C1 segment of cervical spinal cord (tissue), 14 donors: ENCODE results near the gene BPIFB1.

ENCODE experiments used
- DNase-seq, 14 donors: peaks; one replicate each; lab custom pipeline; 2025; lab: John Stamatoyannopoulos, UW

Gene BPIFB1

DNA sequence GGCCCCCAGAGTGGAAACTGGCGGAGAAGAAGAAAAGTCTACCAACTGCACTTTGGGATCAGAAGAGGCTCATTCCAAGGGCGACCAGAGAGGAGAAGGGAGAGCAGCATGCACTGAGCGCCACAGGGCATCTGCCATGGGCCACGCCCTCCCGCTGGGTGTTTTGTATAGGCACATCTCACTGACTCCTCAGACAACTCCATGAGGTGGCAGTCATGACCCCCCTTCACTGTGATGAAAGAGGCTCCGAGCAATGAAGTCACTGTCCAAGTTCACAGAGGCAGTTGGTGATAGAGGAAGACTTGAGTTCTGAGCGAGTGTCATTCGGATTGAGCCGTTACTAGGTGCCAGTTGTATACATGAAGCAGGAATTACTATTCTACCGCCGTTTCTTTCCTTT is 15.4 kb downstream of the BPIFB1 start:
- no peak for DNase-seq

DNA sequence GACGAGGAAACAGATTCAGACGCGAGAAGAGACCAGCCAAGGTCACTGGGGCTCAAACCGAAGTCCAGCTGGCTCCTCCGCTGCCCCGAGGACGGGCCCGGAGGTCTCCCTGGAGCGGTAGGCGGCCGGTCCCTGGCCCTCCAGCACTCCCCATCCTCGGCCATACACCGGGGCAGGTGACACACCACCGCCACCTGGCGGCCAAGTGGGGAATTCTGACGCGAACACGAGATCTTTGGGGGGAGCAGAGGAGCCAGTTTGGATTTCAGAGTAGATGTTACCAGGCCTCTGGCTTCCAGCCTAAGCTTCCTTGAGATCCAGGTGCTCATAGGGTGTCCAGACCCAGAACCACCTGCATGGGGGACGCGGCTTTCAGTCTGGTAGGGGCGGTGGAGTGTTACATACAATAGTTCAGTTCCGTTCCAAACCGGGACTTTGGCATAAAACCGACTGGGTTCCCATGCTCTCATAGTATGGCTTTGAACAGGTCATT is 16.1 kb downstream of the BPIFB1 start:
- peak in 13 of 14 donors; percentile 4 to 77 (median 30) for DNase-seq

DNA sequence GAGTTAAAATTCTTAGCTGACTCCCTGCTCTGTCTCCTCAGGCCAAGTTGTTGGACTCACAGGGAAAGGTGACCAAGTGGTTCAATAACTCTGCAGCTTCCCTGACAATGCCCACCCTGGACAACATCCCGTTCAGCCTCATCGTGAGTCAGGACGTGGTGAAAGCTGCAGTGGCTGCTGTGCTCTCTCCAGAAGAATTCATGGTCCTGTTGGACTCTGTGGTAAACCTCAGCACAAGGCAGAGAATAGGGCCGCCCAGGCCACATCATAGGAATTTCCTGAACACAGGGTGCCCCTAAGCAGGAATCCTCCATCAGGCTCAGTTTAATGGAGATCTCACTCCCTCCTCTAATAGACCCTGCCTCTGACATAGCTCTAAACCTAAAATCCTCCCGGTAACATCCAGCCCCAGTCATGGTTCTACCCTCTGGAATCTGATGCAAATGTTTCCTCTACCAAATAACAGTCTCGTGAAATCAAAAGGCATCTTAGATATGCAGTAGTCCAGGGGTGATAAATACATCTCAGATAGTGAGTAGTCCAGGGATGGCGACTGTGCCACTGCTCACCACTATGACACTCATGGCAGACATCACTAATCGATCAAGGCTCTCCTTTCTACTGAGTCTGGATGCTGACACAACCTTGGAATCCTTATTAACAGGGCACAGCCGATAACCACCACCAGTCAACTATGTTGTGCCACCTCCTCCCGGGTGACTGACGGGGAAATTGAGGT is 18.3 kb downstream of the BPIFB1 start:
- no peak for DNase-seq

DNA sequence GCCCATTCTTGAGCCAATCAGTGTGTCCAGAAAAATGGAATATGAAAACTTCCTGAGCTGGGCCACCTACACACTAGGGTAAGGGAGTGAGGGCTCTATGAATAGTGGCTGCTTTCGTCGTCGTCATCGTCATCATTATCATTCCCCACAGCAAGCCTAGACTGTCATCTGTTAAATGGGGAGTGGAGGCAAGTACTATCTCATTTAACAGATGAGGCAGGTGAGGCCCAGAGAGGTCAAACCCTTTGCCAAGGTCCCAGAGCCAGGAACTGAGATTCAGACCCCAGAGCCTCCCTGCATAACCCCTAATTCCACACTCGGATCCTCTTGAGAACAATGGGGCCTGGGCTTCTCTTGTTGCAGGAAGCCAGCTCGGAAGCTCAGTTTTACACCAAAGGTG is 20.6 kb downstream of the BPIFB1 start:
- no peak for DNase-seq

DNA sequence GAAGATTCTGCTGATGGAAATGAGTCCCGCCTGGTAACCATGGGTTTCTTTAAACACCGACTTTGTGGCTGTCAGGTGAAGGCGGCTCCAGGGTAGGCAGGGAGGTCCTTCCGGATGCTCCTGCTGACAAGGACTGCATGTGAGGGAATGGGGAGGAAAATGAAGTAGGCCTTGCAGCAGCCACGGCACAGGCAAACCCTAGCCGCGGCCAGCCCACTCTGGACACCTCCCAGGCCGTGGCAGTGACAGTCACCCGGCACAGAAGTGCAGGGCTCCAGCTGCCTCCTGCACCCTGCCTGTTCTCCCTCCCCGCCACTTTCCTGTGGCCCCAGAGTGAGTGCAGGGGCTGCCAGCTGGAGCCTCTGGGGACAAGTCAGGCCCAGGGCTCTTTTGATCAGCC is 21.0 kb downstream of the BPIFB1 start:
- no peak for DNase-seq

DNA sequence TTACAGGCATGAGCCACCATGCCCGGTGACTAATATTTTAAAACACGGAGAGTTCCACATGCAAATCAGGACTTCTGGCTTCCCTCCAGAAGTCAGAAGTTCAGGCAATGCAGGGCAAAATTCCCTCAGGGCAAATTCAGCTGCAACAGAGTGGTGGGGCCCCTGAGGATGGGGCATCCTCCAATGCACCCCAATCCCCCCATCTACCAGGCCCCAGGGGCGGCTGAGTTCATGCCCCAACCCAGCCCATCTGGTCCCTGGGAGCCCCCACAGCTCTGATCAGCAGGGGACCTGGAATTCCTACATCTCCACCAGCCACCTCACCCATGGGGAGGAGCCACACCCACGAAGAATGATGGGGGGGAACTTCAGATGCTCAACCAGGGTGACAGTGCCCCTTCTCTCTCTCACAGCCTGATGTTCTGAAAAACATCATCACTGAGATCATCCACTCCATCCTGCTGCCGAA is 22.6 kb downstream of the BPIFB1 start:
- DNase-seq, result no peak

DNA sequence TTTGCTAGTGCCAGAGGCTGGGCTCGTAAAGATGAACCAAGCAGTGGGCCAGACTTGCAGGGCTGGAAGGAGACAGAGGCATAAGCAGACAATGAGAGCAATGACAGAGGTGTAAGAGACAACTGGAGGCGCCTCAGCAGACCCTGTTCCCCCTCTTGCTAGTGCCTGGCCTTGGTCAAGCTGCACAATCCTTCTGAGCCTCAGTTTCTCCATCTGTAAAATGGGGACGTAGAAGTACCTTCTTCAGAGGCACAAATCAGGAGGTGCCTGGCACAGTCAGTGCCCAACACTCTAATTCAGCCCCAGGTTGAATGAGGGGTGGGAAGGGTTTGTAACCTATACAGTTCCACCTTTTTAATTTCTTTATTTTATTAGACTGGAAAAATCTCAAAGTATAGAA is 23.2 kb downstream of the BPIFB1 start:
- DNase-seq, result no peak

DNA sequence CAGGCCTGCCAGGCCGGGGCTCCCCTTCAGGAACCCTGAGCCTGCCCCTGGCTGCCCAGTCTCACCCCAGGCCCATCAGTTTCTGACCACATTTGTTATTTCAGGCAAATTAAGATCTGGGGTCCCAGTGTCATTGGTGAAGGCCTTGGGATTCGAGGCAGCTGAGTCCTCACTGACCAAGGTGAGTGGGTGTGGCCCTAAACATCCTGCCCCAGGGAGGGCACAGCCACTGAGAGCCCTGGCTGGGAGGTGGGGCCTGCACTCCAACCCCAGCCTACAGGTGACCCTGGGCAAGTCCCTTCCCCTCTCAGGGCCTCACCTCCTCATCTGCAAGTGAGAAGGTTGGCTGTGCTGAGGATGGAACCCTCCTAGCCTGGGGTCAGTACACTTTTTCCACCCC is 23.8 kb downstream of the BPIFB1 start:
- no peak for DNase-seq

DNA sequence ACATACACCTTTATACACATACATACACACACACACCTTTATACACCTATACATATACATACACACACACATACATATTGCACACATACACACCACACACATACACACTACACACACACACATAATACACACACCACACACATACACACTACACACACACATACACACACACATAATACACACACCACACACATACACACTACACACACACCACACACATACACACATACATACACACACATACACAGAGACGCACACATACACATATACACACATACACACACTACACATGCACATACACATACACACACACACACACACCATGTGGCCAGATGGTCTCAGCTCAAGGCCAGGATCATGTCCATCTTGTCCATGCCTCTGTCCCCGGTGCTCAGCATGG is 25.7 kb downstream of the BPIFB1 start:
- no peak for DNase-seq

DNA sequence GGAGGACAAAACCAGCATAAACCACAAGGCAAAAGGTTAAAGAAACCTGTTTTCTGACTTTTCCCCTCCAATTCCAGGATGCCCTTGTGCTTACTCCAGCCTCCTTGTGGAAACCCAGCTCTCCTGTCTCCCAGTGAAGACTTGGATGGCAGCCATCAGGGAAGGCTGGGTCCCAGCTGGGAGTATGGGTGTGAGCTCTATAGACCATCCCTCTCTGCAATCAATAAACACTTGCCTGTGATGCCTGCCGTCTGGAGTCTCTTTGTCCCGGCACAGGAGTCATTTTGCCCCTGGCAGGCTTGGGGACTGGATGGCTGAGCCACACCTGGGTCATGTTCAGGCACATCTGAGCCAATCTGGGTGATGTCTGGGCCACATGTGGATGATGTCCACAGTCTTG is 26.6 kb downstream of the BPIFB1 start:
- DNase-seq, result no peak

DNA sequence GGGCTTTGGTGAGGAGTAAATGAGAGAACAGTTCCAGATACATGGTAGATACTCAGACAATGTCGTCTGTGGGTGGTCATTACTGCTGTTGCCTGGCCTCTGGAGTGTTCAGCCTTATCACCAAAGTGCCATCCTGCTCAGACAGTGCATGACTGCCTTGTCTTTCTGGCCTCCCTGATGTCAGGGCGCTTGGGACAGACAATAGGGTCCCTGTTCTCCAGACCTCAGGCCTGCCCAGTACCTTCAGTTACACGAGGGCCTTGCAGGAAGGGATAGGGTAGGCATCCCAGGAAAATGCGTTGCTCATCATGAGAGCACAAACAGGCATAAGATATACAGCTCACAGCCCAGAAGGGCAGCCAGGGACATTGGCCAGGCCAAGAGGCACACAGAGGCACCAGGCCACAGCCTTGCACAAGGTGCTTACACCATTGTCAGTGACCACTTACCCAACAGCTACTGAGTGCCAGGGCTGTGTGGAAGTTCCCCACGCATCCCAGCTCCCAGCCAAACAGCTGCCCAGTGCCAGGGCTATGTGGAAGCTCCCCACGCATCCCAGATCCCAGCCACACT is 27.4 kb downstream of the BPIFB1 start:
- no peak for DNase-seq

DNA sequence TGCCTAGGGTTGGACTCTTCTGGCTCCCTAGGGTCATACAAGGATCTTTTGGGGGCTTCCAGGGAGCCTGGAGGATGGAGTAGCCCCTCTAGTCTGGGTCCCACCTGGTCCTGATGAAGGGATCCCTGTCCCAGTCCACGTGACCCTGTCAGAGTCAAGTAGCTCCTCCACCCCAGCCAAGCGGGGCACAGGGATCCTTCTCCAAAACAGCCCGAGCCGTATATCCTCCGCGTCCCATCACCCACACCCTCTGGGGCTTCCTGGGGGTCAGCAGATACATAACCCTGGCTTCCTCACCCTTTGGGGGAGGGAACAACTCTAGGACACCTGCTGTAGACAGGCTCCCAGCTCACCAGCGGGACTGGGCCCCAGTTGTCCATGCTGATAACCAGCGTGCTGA is 28.0 kb downstream of the BPIFB1 start:
- DNase-seq, result no peak

DNA sequence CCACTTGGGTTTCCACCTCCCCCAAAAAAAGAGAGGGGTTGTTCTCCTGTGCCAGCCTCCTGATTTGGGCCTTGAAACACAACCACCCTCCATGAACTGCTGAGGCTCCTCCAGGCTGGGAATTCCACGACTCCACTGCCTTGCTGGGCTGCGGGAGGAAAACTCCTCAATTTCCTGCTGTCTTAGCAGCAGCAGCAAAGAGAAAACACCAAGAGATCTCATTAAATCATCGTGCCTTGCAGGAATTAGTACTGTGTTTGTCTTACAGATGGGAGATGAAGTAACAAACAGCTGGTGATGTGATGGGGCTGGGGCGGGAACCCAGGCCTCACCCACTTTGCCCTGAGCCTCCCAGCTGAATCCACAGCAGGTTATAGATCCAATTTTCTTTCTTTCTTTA is 29.0 kb downstream of the BPIFB1 start:
- DNase-seq, result no peak

DNA sequence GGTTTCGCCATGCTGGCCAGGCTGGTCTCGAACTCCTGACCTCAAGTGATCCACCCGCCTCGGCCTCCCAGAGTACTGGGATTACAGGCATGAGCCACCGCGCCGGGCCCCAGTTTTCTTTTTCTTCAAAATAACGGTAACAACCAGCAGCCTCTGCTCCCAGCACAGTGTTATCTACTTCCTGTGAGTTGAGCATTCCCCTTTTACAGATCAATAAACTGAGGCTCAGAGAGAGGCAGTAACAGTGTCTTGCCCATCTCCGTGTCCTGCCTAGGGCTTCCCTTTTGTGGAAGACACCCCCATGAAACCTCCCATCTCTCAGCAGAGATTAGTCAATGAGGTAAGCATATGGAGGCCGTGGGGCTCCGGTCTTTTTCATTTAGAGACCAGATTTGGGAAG is 29.6 kb downstream of the BPIFB1 start:
- DNase-seq, result no peak

DNA sequence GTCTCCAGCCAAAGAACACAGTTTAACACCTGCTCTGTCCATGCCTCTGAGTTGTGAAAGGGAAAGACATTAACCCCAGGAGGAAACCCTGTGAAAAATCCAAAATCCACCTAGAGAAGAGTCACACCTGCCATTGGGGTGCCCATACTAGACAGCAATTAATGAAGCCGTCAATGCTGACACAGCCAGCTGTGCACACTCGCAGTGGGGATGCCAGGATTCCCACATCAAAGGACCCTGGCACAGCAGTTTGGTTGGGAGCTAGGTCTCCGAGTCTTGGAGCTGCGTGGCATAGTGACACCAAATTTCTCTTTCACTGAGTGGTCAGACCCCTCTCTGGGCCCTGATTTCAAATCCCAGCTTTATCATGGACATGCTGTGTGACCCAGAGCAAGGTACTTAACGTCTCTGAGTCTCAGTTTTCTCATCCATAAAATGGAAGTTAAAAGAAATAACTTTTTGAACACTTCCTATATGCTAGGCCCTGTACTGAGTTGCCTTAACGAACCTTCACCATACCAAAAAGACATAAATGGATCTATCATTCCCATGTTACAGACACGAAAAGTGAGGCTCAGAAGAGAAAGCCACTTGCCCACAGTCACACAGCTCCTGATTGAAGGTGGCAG is 30.8 kb downstream of the BPIFB1 start:
- DNase-seq, result no peak

DNA sequence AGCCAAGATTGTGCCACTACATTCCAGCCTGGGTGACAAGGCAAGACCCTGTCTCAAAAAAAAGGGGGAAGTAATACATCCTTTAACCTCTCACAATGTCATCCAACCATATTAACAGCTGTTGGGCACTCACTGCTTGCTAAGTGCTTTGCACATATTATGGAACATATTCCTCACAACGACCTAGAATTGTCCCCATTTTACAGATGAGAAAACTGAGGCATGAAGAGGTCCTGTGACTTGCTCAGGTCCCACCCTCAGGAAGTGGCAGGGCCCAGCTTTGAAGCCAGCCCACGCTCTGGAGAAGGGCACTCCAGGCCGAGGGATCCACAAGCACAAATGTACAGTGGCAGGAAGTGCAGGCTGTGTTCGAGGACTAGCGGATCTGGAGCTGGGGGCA is 33.3 kb downstream of the BPIFB1 start:
- DNase-seq, result no peak

DNA sequence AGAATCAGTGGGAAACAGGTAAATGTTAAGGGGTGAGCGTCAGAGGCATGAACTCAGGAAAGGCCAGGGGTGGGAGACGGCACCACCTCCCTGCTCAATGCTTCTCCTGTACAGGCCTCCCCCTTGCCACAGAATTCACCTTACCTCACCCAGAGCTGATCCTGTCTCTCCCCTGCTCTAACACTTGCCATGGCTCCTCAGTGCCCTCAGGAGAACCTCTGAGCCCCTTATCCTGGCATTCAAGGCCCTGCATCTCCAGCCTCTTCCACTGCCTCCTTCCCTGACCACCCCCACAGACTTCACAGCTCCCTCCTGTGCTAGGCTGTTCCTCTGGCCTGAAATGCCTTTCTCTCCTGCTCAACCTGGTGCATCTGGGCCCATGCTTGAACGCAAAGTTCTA is 33.9 kb downstream of the BPIFB1 start:
- no peak for DNase-seq

DNA sequence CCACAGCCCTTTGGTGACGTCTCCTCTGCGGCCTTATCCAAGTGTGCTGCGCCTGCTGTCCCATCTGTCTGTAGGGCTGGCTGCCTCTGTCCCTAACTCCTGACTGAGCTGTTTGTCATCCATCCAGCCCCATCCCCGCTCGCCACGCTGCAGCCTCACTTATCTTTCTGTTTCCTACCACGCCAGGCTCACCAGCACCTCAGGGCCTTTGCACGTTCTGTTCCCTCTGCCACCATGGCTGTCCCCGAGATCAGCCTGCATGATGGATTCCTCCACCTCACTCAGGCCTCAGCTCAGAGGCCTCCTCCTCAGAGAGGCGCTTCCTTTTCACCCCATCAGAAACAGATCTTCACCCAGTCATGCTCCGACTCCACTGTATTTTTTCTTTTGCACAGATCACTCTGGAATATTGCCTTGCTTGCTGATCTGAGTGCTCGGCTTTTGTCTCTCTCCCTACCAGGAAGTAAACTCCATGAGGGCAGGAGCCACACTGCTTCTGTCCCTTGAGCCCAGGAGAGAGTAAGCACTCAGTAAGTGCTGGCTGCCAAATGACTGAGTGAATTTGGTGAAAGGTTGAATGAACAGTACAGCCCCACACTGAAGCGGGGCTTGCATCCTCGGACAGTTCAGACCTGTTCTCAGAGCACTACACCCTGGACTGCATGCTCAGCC is 34.5 kb downstream of the BPIFB1 start:
- no peak for DNase-seq

DNA sequence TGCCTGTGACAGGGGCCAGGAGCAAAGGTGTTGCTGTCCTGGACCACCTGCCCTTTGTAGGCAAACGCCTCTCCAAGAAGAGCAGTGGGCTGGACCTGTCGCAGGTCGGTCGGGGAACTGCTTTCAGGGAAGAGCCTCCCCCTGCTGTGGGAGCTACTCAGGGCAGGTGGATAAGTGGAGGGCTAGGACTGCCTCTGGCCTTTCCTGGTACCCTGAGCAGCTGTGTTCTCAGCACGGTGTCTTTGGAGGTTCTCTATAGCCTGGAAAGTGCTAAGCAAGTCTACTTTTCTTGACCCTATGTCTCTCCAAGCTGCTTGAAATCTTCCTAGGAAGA is 35.0 kb downstream of the BPIFB1 start:
- no peak for DNase-seq

DNA sequence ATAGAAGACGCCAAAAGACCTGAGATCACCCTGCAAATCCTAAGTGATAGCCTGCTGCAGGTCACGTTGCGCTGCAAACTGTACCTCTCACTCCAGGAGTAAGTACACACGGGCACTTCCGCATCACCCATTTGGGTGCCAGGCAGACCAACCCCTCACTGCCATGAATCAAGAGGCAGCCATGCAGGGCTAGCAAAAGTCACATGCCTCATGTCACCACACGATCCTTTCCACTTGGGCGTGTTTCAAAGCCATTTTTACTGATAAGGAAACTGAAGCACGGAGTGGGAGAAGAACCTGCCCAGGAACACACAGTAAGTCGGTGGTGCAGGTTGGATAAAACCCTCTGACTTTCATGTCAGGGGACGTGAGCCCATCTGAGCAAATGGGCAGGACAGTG is 37.0 kb downstream of the BPIFB1 start:
- DNase-seq, result no peak

DNA sequence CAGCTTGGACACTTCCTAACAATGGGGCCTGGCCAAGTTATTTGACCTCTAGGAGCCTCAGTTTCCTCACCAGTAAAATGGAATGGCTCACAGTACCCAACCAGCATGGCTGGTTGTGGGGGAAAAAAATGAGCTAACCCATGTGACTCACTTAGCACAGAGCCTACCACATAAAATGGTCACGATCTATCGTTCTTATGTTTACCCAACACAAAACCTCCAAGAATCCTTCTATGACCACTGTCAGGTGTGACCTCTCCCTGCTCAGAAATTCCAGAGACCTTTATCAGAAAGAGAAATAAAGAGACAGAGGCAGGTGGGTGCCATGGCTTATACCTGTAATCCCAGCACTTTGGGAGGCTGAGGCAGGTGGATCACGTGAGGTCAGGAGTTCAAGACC is 39.4 kb downstream of the BPIFB1 start:
- DNase-seq, result no peak

DNA sequence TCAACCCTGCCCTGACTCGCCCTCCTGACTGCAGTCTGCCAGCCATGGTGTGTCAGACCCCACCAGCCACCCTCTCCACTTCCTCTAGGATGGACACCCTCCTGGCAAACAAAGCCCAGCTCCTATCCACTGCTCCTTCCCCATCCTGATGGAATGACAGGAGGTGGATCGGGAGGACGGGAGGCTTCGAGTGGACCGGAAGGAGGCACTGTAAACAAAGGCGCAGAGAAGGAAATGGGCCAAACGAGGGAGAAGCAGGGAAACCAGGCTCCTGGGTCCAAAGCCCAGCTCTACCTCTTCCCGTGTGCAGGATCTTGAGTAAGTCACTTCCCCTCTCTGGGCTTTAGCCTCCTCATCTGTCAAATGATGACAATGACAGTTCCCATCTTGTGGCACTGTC is 40.2 kb downstream of the BPIFB1 start:
- no peak for DNase-seq

DNA sequence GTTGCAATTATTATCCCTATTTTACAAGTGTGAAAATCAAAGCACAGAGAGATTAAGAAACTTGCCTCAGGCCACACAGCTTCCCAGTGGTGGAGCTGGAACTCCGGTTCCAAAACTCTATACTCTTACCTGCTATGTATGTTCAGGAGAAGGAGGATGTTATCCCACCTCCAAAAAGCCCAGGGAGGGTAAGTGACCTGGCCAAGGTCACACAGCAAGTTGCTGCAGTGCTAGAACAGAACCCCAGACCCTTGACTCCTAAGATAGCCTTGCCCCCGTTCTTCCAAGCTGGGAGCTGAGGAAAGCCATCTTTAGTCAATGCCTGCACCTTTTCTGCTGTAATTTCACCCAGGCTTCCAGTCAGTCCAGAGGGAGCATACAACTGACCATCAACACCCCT is 42.3 kb downstream of the BPIFB1 start:
- DNase-seq, result no peak
